Measurements from ENCODE around the gene MGAM2. TPM values are rescaled to one million over a fixed set of nuclear protein-coding genes. Genes with fewer than 3 reads are reported as not detected.

Gene MGAM2
- total RNA-seq, 1 experiment from 2014 or later: 0.10 TPM

DNA sequence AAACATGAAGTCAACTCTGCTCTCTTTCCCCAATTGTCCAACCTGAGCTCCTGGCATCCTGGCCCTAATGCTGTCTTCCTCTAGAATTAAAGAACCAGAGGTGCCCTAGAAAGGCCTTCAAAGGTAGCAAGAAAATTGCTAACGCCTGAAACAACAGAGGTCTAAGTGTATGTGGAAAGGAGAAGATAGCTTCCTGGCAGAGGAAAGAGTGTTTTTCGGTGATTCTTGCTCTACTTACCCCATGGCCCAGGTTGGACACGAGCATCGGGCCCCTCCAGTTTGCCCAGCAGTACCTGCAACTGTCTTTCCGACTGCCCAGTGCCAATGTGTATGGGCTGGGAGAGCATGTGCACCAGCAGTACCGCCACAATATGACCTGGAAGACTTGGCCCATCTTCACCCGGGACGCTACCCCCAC, 22.2 kb downstream of the MGAM2 start:
- POLR2A ChIA-PET: no interaction called here
- ATAC-seq (no peak), DNase-seq (ENCODE audit: low read depth, low spot score) (no peak)
- in situ Hi-C loops (cut with HindIII; ENCODE audit: low pct_unique_long_range_greater_than_20kb, low sequenced_read_pairs): no loop called here
- BruUV-seq (replicated peaks): no TSS peak
- H3K9me3 ChIP-seq (ENCODE audit: control insufficient read depth, insufficient read depth, low read depth, low read length): no peaks in the 10 kb centered on the region
- TF ChIP-seq, protein P1, sequence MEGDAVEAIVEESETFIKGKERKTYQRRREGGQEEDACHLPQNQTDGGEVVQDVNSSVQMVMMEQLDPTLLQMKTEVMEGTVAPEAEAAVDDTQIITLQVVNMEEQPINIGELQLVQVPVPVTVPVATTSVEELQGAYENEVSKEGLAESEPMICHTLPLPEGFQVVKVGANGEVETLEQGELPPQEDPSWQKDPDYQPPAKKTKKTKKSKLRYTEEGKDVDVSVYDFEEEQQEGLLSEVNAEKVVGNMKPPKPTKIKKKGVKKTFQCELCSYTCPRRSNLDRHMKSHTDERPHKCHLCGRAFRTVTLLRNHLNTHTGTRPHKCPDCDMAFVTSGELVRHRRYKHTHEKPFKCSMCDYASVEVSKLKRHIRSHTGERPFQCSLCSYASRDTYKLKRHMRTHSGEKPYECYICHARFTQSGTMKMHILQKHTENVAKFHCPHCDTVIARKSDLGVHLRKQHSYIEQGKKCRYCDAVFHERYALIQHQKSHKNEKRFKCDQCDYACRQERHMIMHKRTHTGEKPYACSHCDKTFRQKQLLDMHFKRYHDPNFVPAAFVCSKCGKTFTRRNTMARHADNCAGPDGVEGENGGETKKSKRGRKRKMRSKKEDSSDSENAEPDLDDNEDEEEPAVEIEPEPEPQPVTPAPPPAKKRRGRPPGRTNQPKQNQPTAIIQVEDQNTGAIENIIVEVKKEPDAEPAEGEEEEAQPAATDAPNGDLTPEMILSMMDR (IDR thresholded peaks at IDR 0.05): no peak
- TF ChIP-seq TCF7L2 (IDR thresholded peaks at IDR 0.05; ENCODE audit: low read depth, low read length) (no peak), POLR2AphosphoS5 (IDR thresholded peaks at IDR 0.05; ENCODE audit: low read depth, low read length) (no peak), SIN3A (IDR thresholded peaks at IDR 0.05; ENCODE audit: borderline replicate concordance, insufficient read depth, low read depth, low read length) (no peak)
- TF ChIP-seq, protein P2, sequence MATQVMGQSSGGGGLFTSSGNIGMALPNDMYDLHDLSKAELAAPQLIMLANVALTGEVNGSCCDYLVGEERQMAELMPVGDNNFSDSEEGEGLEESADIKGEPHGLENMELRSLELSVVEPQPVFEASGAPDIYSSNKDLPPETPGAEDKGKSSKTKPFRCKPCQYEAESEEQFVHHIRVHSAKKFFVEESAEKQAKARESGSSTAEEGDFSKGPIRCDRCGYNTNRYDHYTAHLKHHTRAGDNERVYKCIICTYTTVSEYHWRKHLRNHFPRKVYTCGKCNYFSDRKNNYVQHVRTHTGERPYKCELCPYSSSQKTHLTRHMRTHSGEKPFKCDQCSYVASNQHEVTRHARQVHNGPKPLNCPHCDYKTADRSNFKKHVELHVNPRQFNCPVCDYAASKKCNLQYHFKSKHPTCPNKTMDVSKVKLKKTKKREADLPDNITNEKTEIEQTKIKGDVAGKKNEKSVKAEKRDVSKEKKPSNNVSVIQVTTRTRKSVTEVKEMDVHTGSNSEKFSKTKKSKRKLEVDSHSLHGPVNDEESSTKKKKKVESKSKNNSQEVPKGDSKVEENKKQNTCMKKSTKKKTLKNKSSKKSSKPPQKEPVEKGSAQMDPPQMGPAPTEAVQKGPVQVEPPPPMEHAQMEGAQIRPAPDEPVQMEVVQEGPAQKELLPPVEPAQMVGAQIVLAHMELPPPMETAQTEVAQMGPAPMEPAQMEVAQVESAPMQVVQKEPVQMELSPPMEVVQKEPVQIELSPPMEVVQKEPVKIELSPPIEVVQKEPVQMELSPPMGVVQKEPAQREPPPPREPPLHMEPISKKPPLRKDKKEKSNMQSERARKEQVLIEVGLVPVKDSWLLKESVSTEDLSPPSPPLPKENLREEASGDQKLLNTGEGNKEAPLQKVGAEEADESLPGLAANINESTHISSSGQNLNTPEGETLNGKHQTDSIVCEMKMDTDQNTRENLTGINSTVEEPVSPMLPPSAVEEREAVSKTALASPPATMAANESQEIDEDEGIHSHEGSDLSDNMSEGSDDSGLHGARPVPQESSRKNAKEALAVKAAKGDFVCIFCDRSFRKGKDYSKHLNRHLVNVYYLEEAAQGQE (IDR thresholded peaks at IDR 0.05; ENCODE audit: insufficient read depth in 1 of 2, low read depth in 2 of 2, low read length in 1 of 2): no peak
- intact Hi-C loops (cut with micrococcal nuclease; ENCODE audit: unreplicated experiment): no loop called here
- CTCF ChIA-PET: no interaction called here
- no peaks in the 10 kb centered on the region for H3K36me3 ChIP-seq (ENCODE audit: control insufficient read depth, insufficient read depth, low read length)
- H3K27ac ChIP-seq (ENCODE audit: low read length): no peak overlapping the region
- H3K4me3 ChIP-seq (ENCODE audit: low read depth in 2 of 2, low read length in 2 of 2): no peak overlapping the region
- no peaks in the 10 kb centered on the region for H3K27me3 ChIP-seq (ENCODE audit: control insufficient read depth, insufficient read depth, low read length)
- no peaks in the 10 kb centered on the region for H3K4me1 ChIP-seq (ENCODE audit: control insufficient read depth, insufficient read depth, low read length)

DNA sequence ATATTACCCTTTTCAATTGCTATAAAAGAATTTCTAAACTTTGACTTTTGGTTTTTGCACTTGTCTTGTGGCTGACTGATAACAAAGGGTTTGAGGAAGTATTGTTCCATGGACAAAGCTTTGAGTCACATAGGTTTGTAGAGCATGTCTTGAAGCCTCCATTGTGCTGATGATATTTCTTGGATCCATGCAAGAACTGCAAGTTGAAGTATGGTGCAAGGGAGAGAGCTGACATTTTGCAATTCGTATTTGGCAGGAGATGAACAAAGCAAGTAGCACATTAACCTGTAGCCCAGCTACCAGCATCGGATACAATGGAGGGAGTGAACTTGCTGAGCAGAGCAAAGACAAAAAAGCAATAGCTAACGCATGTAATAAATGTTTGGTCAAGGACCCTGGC, 23.4 kb downstream of the MGAM2 start:
- Histone ChIP-seq H3K4me3 (ENCODE audit: low read depth in 2 of 2, low read length in 2 of 2) (no peak overlapping the region), H3K4me1 (ENCODE audit: control insufficient read depth, insufficient read depth, low read length) (no peaks in the 10 kb centered on the region), H3K9me3 (ENCODE audit: control insufficient read depth, insufficient read depth, low read depth, low read length) (no peaks in the 10 kb centered on the region), H3K36me3 (ENCODE audit: control insufficient read depth, insufficient read depth, low read length) (no peaks in the 10 kb centered on the region), H3K27ac (ENCODE audit: low read length) (no peak overlapping the region), H3K27me3 (ENCODE audit: control insufficient read depth, insufficient read depth, low read length) (no peaks in the 10 kb centered on the region)
- DNase-seq (ENCODE audit: low read depth, low spot score) (no peak), ATAC-seq (no peak)
- TF ChIP-seq, protein P2 (IDR thresholded peaks at IDR 0.05; ENCODE audit: insufficient read depth in 1 of 2, low read depth in 2 of 2, low read length in 1 of 2): no peak
- TF ChIP-seq TCF7L2 (IDR thresholded peaks at IDR 0.05; ENCODE audit: low read depth, low read length): no peak
- TF ChIP-seq, protein P1 (IDR thresholded peaks at IDR 0.05): no peak
- no peak for TF ChIP-seq SIN3A (IDR thresholded peaks at IDR 0.05; ENCODE audit: borderline replicate concordance, insufficient read depth, low read depth, low read length)
- TF ChIP-seq POLR2AphosphoS5 (IDR thresholded peaks at IDR 0.05; ENCODE audit: low read depth, low read length): no peak
- in situ Hi-C loops (cut with HindIII; ENCODE audit: low pct_unique_long_range_greater_than_20kb, low sequenced_read_pairs) (no loop called here), intact Hi-C loops (cut with micrococcal nuclease; ENCODE audit: unreplicated experiment) (no loop called here)
- BruUV-seq (replicated peaks): no TSS peak
- CTCF ChIA-PET: interaction anchor here (0.6 to 0.7 kb wide), 2 partner anchors 54 to 179 kb away, joined by 5 to 8 read pairs; no protein-coding TSS in a partner anchor
- POLR2A ChIA-PET: no interaction called here

Measured in Panc1 (cell line).